ENCODE measurements around the gene KCNJ4.

Gene KCNJ4

GRCh38 chr22:38497869-38498268, 42.9 kb upstream of the KCNJ4 start:
- H2AFZ ChIP-seq (ENCODE audit: low read depth, low read length) = no peak overlapping the region
- ATAC-seq (ENCODE audit: insufficient read depth, low read depth) (no peak), DNase-seq (no peak)
- H3K4me3 ChIP-seq (ENCODE audit: low read depth in 1 of 2, low read length in 2 of 2) = no peak overlapping the region
- peaks cover 39% of the 10 kb centered on the region for H3K4me1 ChIP-seq (ENCODE audit: insufficient read depth, low read length)
- H3K79me2 ChIP-seq (ENCODE audit: insufficient read depth, low read length) = peaks cover 93% of the 10 kb centered on the region
- H3K27me3 ChIP-seq (ENCODE audit: insufficient read depth, low read length, poor library complexity) = no peaks in the 10 kb centered on the region
- peaks cover 80% of the 10 kb centered on the region for H4K20me1 ChIP-seq (ENCODE audit: insufficient read depth, low read length)
- no peaks in the 10 kb centered on the region for H3K9me3 ChIP-seq (ENCODE audit: insufficient read depth, low read length, severe bottlenecking)
- no peak overlapping the region for H3K9ac ChIP-seq (ENCODE audit: low read depth, low read length)
- H3K27ac ChIP-seq (ENCODE audit: low read length) = no peak overlapping the region
- peaks cover 96% of the 10 kb centered on the region for H3K36me3 ChIP-seq (ENCODE audit: insufficient read depth, low read length)
- TF ChIP-seq CTCF (IDR thresholded peaks at IDR 0.05; ENCODE audit: borderline replicate concordance, extremely low read depth, low read length, poor library complexity, severe bottlenecking) = no peak
- no peak for TF ChIP-seq EZH2 (IDR thresholded peaks at IDR 0.05; ENCODE audit: borderline replicate concordance, low read depth, low read length, severe bottlenecking)
- no peak overlapping the region; the same call in 1 of the 2 replicates for H3K4me2 ChIP-seq (ENCODE audit: insufficient read depth, low read length)

- H3K4me1 ChIP-seq (ENCODE audit: insufficient read depth, low read length) = peaks cover 20% of the 10 kb centered on the region
- peaks cover 71% of the 10 kb centered on the region for H3K79me2 ChIP-seq (ENCODE audit: insufficient read depth, low read length)
Observed at GRCh38 chr22:38494939-38495338, 39.9 kb upstream of the KCNJ4 start.

GRCh38 chr22:38494498-38494897, 39.5 kb upstream of the KCNJ4 start:
- Histone ChIP-seq H3K9me3 (ENCODE audit: insufficient read depth, low read length, severe bottlenecking) (no peaks in the 10 kb centered on the region), H4K20me1 (ENCODE audit: insufficient read depth, low read length) (peaks cover 70% of the 10 kb centered on the region), H3K4me2 (ENCODE audit: insufficient read depth, low read length) (no peak overlapping the region), H3K79me2 (ENCODE audit: insufficient read depth, low read length) (peaks cover 71% of the 10 kb centered on the region), H3K4me1 (ENCODE audit: insufficient read depth, low read length) (peaks cover 20% of the 10 kb centered on the region), H3K9ac (ENCODE audit: low read depth, low read length) (no peak overlapping the region), H3K36me3 (ENCODE audit: insufficient read depth, low read length) (peaks cover 99% of the 10 kb centered on the region), H3K27ac (ENCODE audit: low read length) (no peak overlapping the region), H3K4me3 (ENCODE audit: low read depth in 1 of 2, low read length in 2 of 2) (no peak overlapping the region), H2AFZ (ENCODE audit: low read depth, low read length) (no peak overlapping the region), H3K27me3 (ENCODE audit: insufficient read depth, low read length, poor library complexity) (no peaks in the 10 kb centered on the region)
- no peak for TF ChIP-seq EZH2 (IDR thresholded peaks at IDR 0.05; ENCODE audit: borderline replicate concordance, low read depth, low read length, severe bottlenecking)
- TF ChIP-seq CTCF (IDR thresholded peaks at IDR 0.05; ENCODE audit: borderline replicate concordance, extremely low read depth, low read length, poor library complexity, severe bottlenecking) = no peak
- ATAC-seq (ENCODE audit: insufficient read depth, low read depth) = no peak; the same call in 2 of the 3 replicates
- no peak for DNase-seq

More at GRCh38 chr22:38494939-38495338, 39.9 kb upstream of the KCNJ4 start:
- Histone ChIP-seq H3K36me3 (ENCODE audit: insufficient read depth, low read length) (peaks cover 99% of the 10 kb centered on the region), H3K4me2 (ENCODE audit: insufficient read depth, low read length) (no peak overlapping the region), H3K4me3 (ENCODE audit: low read depth in 1 of 2, low read length in 2 of 2) (no peak overlapping the region), H4K20me1 (ENCODE audit: insufficient read depth, low read length) (peaks cover 68% of the 10 kb centered on the region), H3K27ac (ENCODE audit: low read length) (no peak overlapping the region), H3K9ac (ENCODE audit: low read depth, low read length) (no peak overlapping the region), H3K27me3 (ENCODE audit: insufficient read depth, low read length, poor library complexity) (no peaks in the 10 kb centered on the region), H2AFZ (ENCODE audit: low read depth, low read length) (no peak overlapping the region), H3K9me3 (ENCODE audit: insufficient read depth, low read length, severe bottlenecking) (no peaks in the 10 kb centered on the region)
- DNase-seq (no peak), ATAC-seq (ENCODE audit: insufficient read depth, low read depth) (no peak)
- TF ChIP-seq EZH2 (IDR thresholded peaks at IDR 0.05; ENCODE audit: borderline replicate concordance, low read depth, low read length, severe bottlenecking) = no peak
- no peak for TF ChIP-seq CTCF (IDR thresholded peaks at IDR 0.05; ENCODE audit: borderline replicate concordance, extremely low read depth, low read length, poor library complexity, severe bottlenecking)
